GM12891 (cell line): Measurements from ENCODE around the gene ZP3.
A peak's percentile ranks its signal among the peaks of the same experiment; 100 is the strongest.
"Not testable (repeated sequence)": the region's sequence is repeated elsewhere in the genome, so short reads cannot be mapped to it uniquely, and the experiment has no call there.

Experiments
- DNase-seq: peaks from one replicate; pipeline ENCODE4 v3.0.0; 2011; ENCODE audit warnings: low spot score; ENCODE audit not compliant: insufficient read length
- FAIRE-seq: peaks from 2 replicates; lab custom pipeline; 2011; peaks lifted over from hg19 to GRCh38; lab: Jason Lieb, UNC
- PAX5 ChIP-seq: IDR thresholded peaks from 2 replicates; pipeline ENCODE4 v1.6.1; 2011; ENCODE audit warnings: low read length, moderate library complexity, mild to moderate bottlenecking; ENCODE audit not compliant: insufficient read depth, severe bottlenecking
- POLR2A ChIP-seq: IDR thresholded peaks from 2 replicates; pipeline ENCODE4 v1.6.1; 2011; ENCODE audit warnings: low read depth, low read length, control low read depth
- POLR2AphosphoS5 ChIP-seq: IDR thresholded peaks from 2 replicates; pipeline ENCODE4 v1.6.1; 2011; ENCODE audit warnings: low read depth, low read length, control low read depth
- POU2F2 ChIP-seq: IDR thresholded peaks from 2 replicates; pipeline ENCODE4 v1.6.1; 2011; ENCODE audit warnings: low read depth, mild to moderate bottlenecking, control low read depth, low read length, moderate library complexity
- SPI1 ChIP-seq: IDR thresholded peaks from 2 replicates; pipeline ENCODE4 v1.6.1; 2011; ENCODE audit warnings: low read depth, low read length, control low read depth
- TAF1 ChIP-seq: IDR thresholded peaks from 2 replicates; pipeline ENCODE4 v1.6.1; 2011; ENCODE audit warnings: low read depth, low read length, control low read depth

The ZP3 gene

GRCh38 chr7:76393116-76394031 is 31.4 kb upstream of the ZP3 start:
- peak; percentile 83 for FAIRE-seq
- DNase-seq: peak; percentile 98
- no peak for TF ChIP-seq SPI1
- peak; percentile 32; the same call in 1 of the 2 replicates for TF ChIP-seq POLR2A

GRCh38 chr7:76394957-76395356 is 29.8 kb upstream of the ZP3 start:
- FAIRE-seq (no peak), DNase-seq (no peak)
- TF ChIP-seq POU2F2: no peak
- no peak for TF ChIP-seq SPI1
- no peak for TF ChIP-seq POLR2A
- no peak for TF ChIP-seq POLR2AphosphoS5
- no peak for TF ChIP-seq PAX5
- TF ChIP-seq TAF1: no peak

DNA sequence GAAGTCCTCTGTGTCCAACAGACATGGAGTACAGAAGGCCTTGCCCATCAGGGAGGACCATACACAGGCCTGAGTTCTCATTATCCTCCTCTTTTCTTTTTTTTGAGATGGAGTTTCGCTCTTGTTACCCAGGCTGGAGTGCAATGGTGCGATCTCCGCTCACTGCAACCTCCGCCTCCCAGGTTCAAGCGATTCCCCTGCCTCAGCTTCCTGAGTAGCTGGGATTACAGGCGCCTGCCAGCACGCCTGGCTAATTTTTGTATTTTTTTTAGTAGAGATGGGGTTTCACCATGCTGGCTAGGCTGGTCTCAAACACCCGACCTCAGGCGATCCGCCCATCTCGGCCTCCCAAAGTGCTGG is 29.2 kb upstream of the ZP3 start:
- FAIRE-seq, DNase-seq: not testable (repeated sequence)

DNA sequence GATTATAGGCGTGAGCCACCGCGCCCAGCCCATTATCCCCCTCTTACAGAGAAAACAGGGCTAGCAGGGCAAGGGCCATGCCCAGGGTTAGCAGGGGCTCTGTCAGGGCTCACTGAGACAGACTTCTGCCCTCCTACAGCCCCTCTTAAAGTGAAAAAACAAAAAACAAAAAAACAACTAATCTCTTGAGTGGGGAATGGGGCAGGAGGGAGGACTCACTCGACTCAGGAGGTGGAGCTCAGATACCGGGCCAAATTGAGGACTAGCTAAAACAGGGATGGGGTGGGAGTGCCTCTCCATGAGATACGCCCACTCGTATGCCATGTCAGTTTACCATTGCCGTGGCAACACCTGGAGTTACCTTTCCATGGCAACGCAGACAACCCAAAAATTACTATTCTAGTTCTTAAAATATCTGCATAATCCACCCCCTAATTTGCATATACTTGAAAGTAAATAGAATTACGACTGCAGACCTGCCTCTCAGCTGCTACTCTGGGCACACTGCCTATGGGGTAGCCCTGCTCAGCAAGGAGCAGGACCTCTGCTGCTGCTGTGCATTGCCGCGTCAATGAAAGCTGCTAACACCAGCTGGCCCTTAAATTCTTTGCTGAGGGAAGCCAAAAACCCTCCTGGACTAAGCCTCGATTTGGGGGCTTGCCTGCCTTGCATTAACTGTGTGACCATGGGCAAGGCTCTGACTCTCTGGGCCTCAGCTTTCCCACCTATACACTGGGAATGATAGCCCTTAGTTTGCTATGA is 28.6 kb upstream of the ZP3 start:
- no peak for TF ChIP-seq PAX5
- TF ChIP-seq POU2F2: peak; percentile 69; the same call in 1 of the 2 replicates
- no peak for TF ChIP-seq POLR2A
- no peak for TF ChIP-seq SPI1
- FAIRE-seq (no peak), DNase-seq (no peak)

DNA sequence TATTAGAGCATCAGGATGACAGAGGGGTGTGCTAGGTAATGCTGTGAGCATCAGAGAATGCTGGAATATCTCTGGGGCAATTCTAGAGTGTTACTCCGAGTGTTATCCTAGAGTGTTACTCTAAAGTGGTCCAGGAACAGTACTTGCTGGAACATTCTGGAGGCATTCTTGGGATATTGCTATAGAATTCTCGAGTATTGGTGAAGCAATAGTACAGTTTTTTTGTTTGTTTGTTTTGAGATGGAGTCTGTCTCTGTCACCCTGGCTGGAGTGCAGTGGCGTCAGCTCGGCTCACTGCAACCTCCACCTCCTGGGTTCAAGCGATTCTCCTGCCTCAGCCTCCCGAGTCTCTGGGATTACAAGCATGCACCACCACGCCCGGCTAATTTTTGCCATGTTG is 27.9 kb upstream of the ZP3 start:
- DNase-seq (no peak), FAIRE-seq (no peak)
- TF ChIP-seq PAX5: no peak
- no peak for TF ChIP-seq POLR2A
- no peak for TF ChIP-seq SPI1
- TF ChIP-seq POU2F2: no peak
- TF ChIP-seq TAF1: no peak
- no peak for TF ChIP-seq POLR2AphosphoS5

- FAIRE-seq: peak; percentile 82
- no peak for TF ChIP-seq TAF1
- no peak for TF ChIP-seq PAX5
- peak; percentile 90 for DNase-seq
Observed at GRCh38 chr7:76397409-76398183, 27.2 kb upstream of the ZP3 start.

- FAIRE-seq (no peak), DNase-seq (no peak)
- TF ChIP-seq TAF1 (no peak), SPI1 (no peak), POLR2AphosphoS5 (no peak), POLR2A (no peak), POU2F2 (no peak), PAX5 (no peak)
Observed at GRCh38 chr7:76400248-76400647, 24.5 kb upstream of the ZP3 start.

DNA sequence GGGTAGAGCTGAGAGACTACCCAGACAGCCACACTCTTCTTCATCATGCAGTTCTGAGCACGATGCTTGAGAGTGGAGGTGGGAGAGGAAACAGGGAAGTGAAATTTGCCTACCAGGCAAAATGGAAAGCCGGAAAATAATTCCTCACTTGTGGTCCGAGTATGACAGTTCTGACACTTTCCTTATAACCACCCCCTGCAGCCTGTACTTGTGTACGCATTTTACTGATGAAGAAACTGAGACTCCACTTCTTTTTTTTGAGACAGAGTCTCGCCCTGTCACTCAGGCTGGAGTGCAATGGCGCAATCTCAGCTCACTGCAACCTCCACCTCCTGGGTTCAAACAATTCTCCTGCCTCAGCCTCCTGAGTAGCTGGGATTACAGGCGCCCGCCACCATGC is 21.7 kb upstream of the ZP3 start:
- FAIRE-seq, DNase-seq: not testable (repeated sequence)
- TF ChIP-seq SPI1: 0 out of 2 replicates have a peak, but pooled peaks have one; percentile 5

GRCh38 chr7:76403780-76404494 is 20.8 kb upstream of the ZP3 start:
- FAIRE-seq: peak; percentile 71
- no peak for DNase-seq
- TF ChIP-seq SPI1 (peak; percentile 98), TAF1 (no peak)

DNA sequence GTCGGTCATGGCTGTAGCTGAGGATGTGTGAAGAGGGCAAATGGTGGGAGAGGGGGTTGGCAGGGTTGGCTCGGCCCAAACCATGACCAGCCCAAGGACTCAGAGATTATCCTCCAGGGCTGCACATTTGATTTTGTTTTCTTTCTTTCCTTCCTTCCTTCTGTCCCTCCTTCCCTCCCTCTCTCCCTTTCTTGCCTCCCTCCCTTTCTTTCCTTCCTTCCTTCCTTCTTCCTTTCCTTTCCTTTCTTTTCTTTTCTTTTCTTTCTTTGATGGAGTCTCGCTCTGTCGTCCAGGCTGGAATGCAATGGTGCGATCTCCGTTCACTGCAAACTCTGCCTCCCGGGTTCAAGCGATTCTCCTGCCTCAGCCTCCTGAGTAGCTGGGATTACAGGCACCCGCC is 19.0 kb upstream of the ZP3 start:
- no peak for FAIRE-seq
- no peak for DNase-seq
- TF ChIP-seq SPI1 (no peak), POU2F2 (no peak), PAX5 (no peak), POLR2A (no peak), TAF1 (no peak), POLR2AphosphoS5 (no peak)
